K562 (cell line): ENCODE results near the gene ZCCHC3. TPM values are rescaled to one million over a fixed set of nuclear protein-coding genes. Genes with fewer than 3 reads are reported as not detected.

Experiments used
- BACH1 ChIP-seq: fragments of 200-800 bp; sonication (Bioruptor generic); IDR thresholded peaks from 2 replicates; pipeline ENCODE4 v1.6.1; 2016; ENCODE audit warnings: missing genetic modification characterization, missing compliant biosample characterization
- BRD9 ChIP-seq: fragments of 450-650 bp; IDR thresholded peaks from 2 replicates; pipeline ENCODE4 v1.6.1; 2018; ENCODE audit warnings: low read depth; ENCODE audit not compliant: partially characterized antibody
- CEBPG ChIP-seq, 3 experiments: fragments of 200-800 bp in 1 of 3; sonication (Bioruptor generic) in 1 of 3; sonication (generic) in 1 of 3; formaldehyde crosslinking in 1 of 3; IDR thresholded peaks in 2 of 3; conservative IDR thresholded peaks in 1 of 3; 2 replicates each; pipeline versions ENCODE4 v1.6.1 to v1.8.0; 2016 to 2022; ENCODE audit warnings: missing compliant biosample characterization in 2 of 3, missing genetic modification characterization in 2 of 3, mild to moderate bottlenecking in 1 of 3, missing genetic modification reagents in 1 of 3
- FUS ChIP-seq: fragments of 200-400 bp; formaldehyde crosslinking; optimal IDR thresholded peaks from 2 replicates; pipeline ENCODE3; 2017; ENCODE audit warnings: low read depth, low read length
- NCOA1 ChIP-seq: fragments of 450-650 bp; IDR thresholded peaks from 2 replicates; pipeline ENCODE4 v1.6.1; 2016; ENCODE audit warnings: low read depth
- NFE2 ChIP-seq: IDR thresholded peaks from 2 replicates; pipeline ENCODE4 v1.6.1; 2014; ENCODE audit warnings: antibody characterized with exemption, low read depth
- NFIX ChIP-seq: fragments of 250-450 bp; sonication (Bioruptor Pico); IDR thresholded peaks from 2 replicates; pipeline ENCODE4 v1.4.0; 2020; ENCODE audit warnings: low read depth, mild to moderate bottlenecking, moderate library complexity
- NR3C1 ChIP-seq: sonication (generic); formaldehyde crosslinking; IDR thresholded peaks from 2 replicates; pipeline ENCODE4 v1.8.1; 2022; ENCODE audit warnings: missing genetic modification reagents
- PCBP2 ChIP-seq: fragments of 200-400 bp; formaldehyde crosslinking; IDR thresholded peaks from 2 replicates; pipeline ENCODE4 v1.6.1; 2018; ENCODE audit warnings: low read length, low read depth, mild to moderate bottlenecking, moderate library complexity; ENCODE audit not compliant: poor library complexity, severe bottlenecking
- RBM17 ChIP-seq: fragments of 200-400 bp; formaldehyde crosslinking; IDR thresholded peaks from 2 replicates; pipeline ENCODE4 v1.6.1; 2017; ENCODE audit warnings: low read depth, mild to moderate bottlenecking, low read length, borderline replicate concordance
- SNRNP70 ChIP-seq: fragments of 200-400 bp; formaldehyde crosslinking; optimal IDR thresholded peaks from 2 replicates; pipeline ENCODE3; 2017; ENCODE audit warnings: low read depth, low read length
- TAF9B ChIP-seq: fragments of 450-650 bp; IDR thresholded peaks from 2 replicates; pipeline ENCODE4 v1.6.1; 2018; ENCODE audit warnings: mild to moderate bottlenecking; ENCODE audit not compliant: partially characterized antibody
- TAL1 ChIP-seq: fragments of 450-650 bp; IDR thresholded peaks from 2 replicates; pipeline ENCODE4 v1.6.1; 2016; ENCODE audit warnings: mild to moderate bottlenecking
- TGIF2 ChIP-seq: sonication (generic); formaldehyde crosslinking; IDR thresholded peaks from 2 replicates; pipeline ENCODE4 v1.8.1; 2022; ENCODE audit warnings: mild to moderate bottlenecking, missing genetic modification reagents, moderate library complexity
- ZFP36 ChIP-seq: fragments of 150-350 bp; IDR thresholded peaks from 2 replicates; pipeline ENCODE4 v1.6.1; 2018; ENCODE audit warnings: low read length, low read depth; ENCODE audit not compliant: partially characterized antibody
- ZNF780A ChIP-seq: fragments of 250-450 bp; sonication (Bioruptor Pico); IDR thresholded peaks from 2 replicates; pipeline ENCODE4 v1.5.0; 2021; ENCODE audit warnings: mild to moderate bottlenecking
- polyA plus RNA-seq, 8 experiments: library from polyadenylated mRNA; depleted of rRNA in 4 of 8; stranded (reverse) in 5 of 8; unstranded in 3 of 8; fragments of >200 nt; fragmentation: Nextera tagmentation in 2 of 8; fragmentation: Illumina TruSeq in 1 of 8; extraction: Ambion mirVana in 2 of 8; extraction: Trizol in 1 of 8; gene quantifications; 2 replicates each; pipeline versions ENCODE4 v1.2.1 to v1.2.3, GENCODE V29; 2011 to 2014; ENCODE audit warnings: inconsistent platforms in 1 of 8, missing spikeins in 1 of 8
- total RNA-seq, 7 experiments: library from RNA; depleted of rRNA in 6 of 7; stranded (reverse); fragments of >200 nt in 6 of 7; fragmentation: Illumina TruSeq in 2 of 7; extraction: Trizol in 2 of 7; gene quantifications; 2 replicates each; pipeline versions ENCODE4 v1.2.1 to v1.2.3, GENCODE V29; 2011 to 2021; ENCODE audit warnings: low replicate concordance in 1 of 7
- TF ChIP-seq, protein P1 (sequence below), 2 experiments: fragments of 450-650 bp; IDR thresholded peaks; 2 replicates each; pipeline ENCODE4 v1.6.1; 2018; ENCODE audit warnings: mild to moderate bottlenecking in 2 of 2, low read depth in 1 of 2; ENCODE audit not compliant: partially characterized antibody in 2 of 2
- TF ChIP-seq, protein P2 (sequence below): fragments of 450-650 bp; IDR thresholded peaks from 2 replicates; pipeline ENCODE4 v1.6.1; 2017; ENCODE audit warnings: mild to moderate bottlenecking, moderate library complexity
- TF ChIP-seq, protein P3 (sequence below): fragments of 250-450 bp; sonication (Bioruptor Pico); IDR thresholded peaks from 2 replicates; pipeline ENCODE4 v1.8.0; 2021; ENCODE audit warnings: moderate library complexity, mild to moderate bottlenecking, inconsistent platforms
- TF ChIP-seq, protein P4 (sequence below): sonication (generic); formaldehyde crosslinking; IDR thresholded peaks from 2 replicates; pipeline ENCODE4 v1.8.1; 2022; ENCODE audit warnings: missing genetic modification reagents
- TF ChIP-seq, protein P5 (sequence below): fragments of 250-450 bp; sonication (Bioruptor Pico); IDR thresholded peaks from 2 replicates; pipeline ENCODE4 v1.9.0; 2021; ENCODE audit warnings: mild to moderate bottlenecking

Gene ZCCHC3
- total and polyA plus RNA-seq, 9 of the 15 experiments (the other 6 are each of a cell fraction or from before 2014, with no cell fraction given) = 2.8 to 23.3 (median 16.5) TPM

DNA sequence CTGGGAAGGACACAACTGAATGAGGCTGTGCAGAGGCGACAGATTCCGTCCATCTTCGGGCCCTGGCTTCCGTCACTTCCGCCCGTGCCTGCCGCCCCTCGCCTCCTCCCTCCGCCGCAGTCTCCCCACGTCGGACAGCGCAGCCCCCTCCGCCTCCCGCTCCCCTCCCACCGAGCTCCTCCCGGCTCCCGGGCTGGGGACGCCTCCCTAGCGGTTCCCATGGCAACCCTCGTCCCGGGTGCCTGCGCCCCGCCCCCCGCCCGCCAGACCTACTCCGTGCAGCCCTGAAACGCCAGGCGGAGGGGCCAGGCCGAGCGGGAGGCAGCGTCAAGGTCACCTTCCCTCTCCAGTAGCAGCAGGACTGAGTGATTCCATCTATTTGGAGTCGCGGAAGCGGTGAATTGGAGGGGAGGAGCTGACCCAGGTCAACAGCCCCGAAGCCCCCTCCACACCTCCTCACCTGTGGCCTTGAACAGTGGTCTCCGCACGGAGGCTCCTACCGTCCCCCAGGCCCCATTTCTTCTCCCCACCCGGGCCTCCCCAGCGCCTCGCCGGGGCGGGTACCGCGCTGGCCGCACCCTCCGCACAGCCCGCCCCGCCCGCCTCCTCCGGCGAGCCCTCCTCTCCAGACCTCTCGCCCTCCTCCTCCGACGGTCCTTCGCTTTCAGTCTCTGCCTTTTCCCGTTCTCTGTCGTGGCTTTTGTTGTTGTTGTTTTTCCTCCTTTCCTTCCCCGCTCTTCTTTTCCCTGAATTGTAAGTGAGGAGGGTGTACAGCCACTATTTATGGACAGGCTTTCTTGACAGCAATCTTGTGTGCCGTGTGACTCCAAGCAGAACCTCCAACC lies 50.5 kb downstream of the ZCCHC3 start (continued):
- TF ChIP-seq CEBPG (CRISPR knock-in tag; IDR thresholded peaks at IDR 0.05) (no peak), CEBPG (tag; conservative IDR thresholded peaks at IDR 0.05 in 1 of 2, IDR thresholded peaks at IDR 0.05 in 1 of 2) (no peak), NFIX (no peak), NCOA1 (peak; percentile 65; the same call in 1 of the 2 replicates), ZFP36 (peak; percentile 47), TAF9B (peak; percentile 49), NFE2 (no peak), RBM17 (no peak), TGIF2 (CRISPR knock-in tag) (no peak), SNRNP70 (no peak), NR3C1 (CRISPR knock-in tag) (no peak), PCBP2 (no peak), BRD9 (peak; percentile 94), TAL1 (no peak; the same call in 1 of the 2 replicates), FUS (peak; percentile 31), ZNF780A (no peak), BACH1 (tag) (no peak)
- TF ChIP-seq, protein P1, sequence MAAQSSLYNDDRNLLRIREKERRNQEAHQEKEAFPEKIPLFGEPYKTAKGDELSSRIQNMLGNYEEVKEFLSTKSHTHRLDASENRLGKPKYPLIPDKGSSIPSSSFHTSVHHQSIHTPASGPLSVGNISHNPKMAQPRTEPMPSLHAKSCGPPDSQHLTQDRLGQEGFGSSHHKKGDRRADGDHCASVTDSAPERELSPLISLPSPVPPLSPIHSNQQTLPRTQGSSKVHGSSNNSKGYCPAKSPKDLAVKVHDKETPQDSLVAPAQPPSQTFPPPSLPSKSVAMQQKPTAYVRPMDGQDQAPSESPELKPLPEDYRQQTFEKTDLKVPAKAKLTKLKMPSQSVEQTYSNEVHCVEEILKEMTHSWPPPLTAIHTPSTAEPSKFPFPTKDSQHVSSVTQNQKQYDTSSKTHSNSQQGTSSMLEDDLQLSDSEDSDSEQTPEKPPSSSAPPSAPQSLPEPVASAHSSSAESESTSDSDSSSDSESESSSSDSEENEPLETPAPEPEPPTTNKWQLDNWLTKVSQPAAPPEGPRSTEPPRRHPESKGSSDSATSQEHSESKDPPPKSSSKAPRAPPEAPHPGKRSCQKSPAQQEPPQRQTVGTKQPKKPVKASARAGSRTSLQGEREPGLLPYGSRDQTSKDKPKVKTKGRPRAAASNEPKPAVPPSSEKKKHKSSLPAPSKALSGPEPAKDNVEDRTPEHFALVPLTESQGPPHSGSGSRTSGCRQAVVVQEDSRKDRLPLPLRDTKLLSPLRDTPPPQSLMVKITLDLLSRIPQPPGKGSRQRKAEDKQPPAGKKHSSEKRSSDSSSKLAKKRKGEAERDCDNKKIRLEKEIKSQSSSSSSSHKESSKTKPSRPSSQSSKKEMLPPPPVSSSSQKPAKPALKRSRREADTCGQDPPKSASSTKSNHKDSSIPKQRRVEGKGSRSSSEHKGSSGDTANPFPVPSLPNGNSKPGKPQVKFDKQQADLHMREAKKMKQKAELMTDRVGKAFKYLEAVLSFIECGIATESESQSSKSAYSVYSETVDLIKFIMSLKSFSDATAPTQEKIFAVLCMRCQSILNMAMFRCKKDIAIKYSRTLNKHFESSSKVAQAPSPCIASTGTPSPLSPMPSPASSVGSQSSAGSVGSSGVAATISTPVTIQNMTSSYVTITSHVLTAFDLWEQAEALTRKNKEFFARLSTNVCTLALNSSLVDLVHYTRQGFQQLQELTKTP (IDR thresholded peaks at IDR 0.05; ENCODE audit: low read depth in 1 of 2, partially characterized antibody in 2 of 2) = peak; percentile 81 to 85
- TF ChIP-seq, protein P2, sequence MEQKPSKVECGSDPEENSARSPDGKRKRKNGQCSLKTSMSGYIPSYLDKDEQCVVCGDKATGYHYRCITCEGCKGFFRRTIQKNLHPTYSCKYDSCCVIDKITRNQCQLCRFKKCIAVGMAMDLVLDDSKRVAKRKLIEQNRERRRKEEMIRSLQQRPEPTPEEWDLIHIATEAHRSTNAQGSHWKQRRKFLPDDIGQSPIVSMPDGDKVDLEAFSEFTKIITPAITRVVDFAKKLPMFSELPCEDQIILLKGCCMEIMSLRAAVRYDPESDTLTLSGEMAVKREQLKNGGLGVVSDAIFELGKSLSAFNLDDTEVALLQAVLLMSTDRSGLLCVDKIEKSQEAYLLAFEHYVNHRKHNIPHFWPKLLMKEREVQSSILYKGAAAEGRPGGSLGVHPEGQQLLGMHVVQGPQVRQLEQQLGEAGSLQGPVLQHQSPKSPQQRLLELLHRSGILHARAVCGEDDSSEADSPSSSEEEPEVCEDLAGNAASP = no peak
- TF ChIP-seq, protein P3, sequence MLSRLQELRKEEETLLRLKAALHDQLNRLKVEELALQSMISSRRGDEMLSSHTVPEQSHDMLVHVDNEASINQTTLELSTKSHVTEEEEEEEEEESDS = no peak
- TF ChIP-seq, protein P4, sequence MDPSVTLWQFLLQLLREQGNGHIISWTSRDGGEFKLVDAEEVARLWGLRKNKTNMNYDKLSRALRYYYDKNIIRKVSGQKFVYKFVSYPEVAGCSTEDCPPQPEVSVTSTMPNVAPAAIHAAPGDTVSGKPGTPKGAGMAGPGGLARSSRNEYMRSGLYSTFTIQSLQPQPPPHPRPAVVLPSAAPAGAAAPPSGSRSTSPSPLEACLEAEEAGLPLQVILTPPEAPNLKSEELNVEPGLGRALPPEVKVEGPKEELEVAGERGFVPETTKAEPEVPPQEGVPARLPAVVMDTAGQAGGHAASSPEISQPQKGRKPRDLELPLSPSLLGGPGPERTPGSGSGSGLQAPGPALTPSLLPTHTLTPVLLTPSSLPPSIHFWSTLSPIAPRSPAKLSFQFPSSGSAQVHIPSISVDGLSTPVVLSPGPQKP (CRISPR knock-in tag) = no peak
- TF ChIP-seq, protein P5, sequence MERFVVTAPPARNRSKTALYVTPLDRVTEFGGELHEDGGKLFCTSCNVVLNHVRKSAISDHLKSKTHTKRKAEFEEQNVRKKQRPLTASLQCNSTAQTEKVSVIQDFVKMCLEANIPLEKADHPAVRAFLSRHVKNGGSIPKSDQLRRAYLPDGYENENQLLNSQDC (CRISPR knock-in tag) = no peak
